DND-41 (cell line): Measurements from ENCODE around the gene METTL15.

Experiments
- ATAC-seq: fragments of 200-7000 bp; cut with Tn5 transposase; 3 replicates; pipeline ENCODE4 v1.9.1; 2021; ENCODE audit warnings: low read depth; ENCODE audit not compliant: insufficient read depth
- DNase-seq: peaks from one replicate; pipeline ENCODE4 v3.0.0-alpha.2; 2020
- H2AFZ ChIP-seq: 2 replicates; pipeline ENCODE4 v1.6.0; 2012; ENCODE audit warnings: low read depth, low read length
- H3K27ac ChIP-seq: 2 replicates; pipeline ENCODE4 v1.5.1; 2012; ENCODE audit warnings: low read length, inconsistent platforms
- H3K27me3 ChIP-seq: fragments of 200-600 bp; sonication (generic); 2 replicates; pipeline ENCODE4 v1.6.0; 2012; ENCODE audit warnings: low read length, mild to moderate bottlenecking, inconsistent platforms; ENCODE audit not compliant: insufficient read depth, poor library complexity
- H3K36me3 ChIP-seq: 2 replicates; pipeline ENCODE4 v1.5.1; 2012; ENCODE audit warnings: low read length, inconsistent platforms; ENCODE audit not compliant: insufficient read depth
- H3K4me1 ChIP-seq: 2 replicates; pipeline ENCODE4 v1.5.1; 2012; ENCODE audit warnings: mild to moderate bottlenecking, low read length; ENCODE audit not compliant: insufficient read depth
- H3K4me2 ChIP-seq: 2 replicates; pipeline ENCODE4 v1.6.0; 2012; ENCODE audit warnings: mild to moderate bottlenecking, moderate library complexity, low read length, inconsistent platforms; ENCODE audit not compliant: insufficient read depth
- H3K4me3 ChIP-seq, 2 experiments: fragments of 200-600 bp in 1 of 2; shearing (Covaris generic) in 1 of 2; 2 replicates each; pipeline ENCODE4 v1.5.1; 2012 to 2016; ENCODE audit warnings: inconsistent platforms in 2 of 2, low read length in 2 of 2, mild to moderate bottlenecking in 2 of 2, low read depth in 1 of 2, moderate library complexity in 1 of 2
- H3K79me2 ChIP-seq: 2 replicates; pipeline ENCODE4 v1.6.0; 2012; ENCODE audit warnings: low read length, inconsistent platforms; ENCODE audit not compliant: insufficient read depth
- H3K9ac ChIP-seq: 2 replicates; pipeline ENCODE4 v1.6.0; 2012; ENCODE audit warnings: low read depth, mild to moderate bottlenecking, inconsistent platforms, low read length, moderate library complexity
- H3K9me3 ChIP-seq: 2 replicates; pipeline ENCODE4 v1.5.1; 2012; ENCODE audit warnings: low read length, moderate library complexity, mild to moderate bottlenecking, inconsistent platforms; ENCODE audit not compliant: insufficient read depth, severe bottlenecking
- H4K20me1 ChIP-seq: 2 replicates; pipeline ENCODE4 v1.6.0; 2012; ENCODE audit warnings: low read length; ENCODE audit not compliant: insufficient read depth
- EZH2 ChIP-seq: IDR thresholded peaks from 3 replicates; pipeline ENCODE4 v1.6.1; 2012; ENCODE audit warnings: borderline replicate concordance, low read depth, mild to moderate bottlenecking, moderate library complexity, low read length, inconsistent platforms; ENCODE audit not compliant: severe bottlenecking
- TF ChIP-seq, protein P1 (sequence below): IDR thresholded peaks from 2 replicates; pipeline ENCODE4 v1.5.1; 2012; ENCODE audit warnings: borderline replicate concordance, low read length, moderate library complexity, mild to moderate bottlenecking; ENCODE audit not compliant: poor library complexity, severe bottlenecking; ENCODE audit errors: extremely low read depth

METTL15 gene

DNA sequence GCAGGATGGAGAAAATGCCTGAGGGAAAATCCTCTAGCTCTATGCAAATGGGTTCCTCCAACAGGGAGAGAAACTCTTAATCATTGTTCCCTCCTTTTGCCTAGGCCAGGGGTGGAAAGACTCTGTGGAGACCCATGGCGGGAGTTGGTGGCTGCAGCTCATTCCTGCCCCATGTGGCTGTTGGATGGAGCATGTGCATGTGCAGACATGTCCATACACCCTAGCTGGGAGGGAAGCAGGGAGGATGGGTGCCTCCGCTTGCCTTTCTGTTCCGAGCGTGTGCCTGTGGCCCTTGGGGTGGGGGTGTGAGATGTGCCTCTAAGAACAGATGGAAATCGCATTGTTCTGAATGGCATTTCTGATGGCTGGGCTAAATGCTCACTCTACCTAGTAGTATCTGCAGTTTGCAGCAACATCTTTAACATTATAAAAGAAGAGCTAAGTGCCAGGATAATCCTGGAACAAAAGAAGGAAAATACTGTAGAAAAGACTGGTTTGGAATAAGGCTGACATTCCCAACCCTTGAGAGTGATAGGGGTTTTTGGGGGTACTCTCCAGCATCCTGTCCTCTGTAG, 31.7 kb downstream of the METTL15 start:
- TF ChIP-seq, protein P1, sequence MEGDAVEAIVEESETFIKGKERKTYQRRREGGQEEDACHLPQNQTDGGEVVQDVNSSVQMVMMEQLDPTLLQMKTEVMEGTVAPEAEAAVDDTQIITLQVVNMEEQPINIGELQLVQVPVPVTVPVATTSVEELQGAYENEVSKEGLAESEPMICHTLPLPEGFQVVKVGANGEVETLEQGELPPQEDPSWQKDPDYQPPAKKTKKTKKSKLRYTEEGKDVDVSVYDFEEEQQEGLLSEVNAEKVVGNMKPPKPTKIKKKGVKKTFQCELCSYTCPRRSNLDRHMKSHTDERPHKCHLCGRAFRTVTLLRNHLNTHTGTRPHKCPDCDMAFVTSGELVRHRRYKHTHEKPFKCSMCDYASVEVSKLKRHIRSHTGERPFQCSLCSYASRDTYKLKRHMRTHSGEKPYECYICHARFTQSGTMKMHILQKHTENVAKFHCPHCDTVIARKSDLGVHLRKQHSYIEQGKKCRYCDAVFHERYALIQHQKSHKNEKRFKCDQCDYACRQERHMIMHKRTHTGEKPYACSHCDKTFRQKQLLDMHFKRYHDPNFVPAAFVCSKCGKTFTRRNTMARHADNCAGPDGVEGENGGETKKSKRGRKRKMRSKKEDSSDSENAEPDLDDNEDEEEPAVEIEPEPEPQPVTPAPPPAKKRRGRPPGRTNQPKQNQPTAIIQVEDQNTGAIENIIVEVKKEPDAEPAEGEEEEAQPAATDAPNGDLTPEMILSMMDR, result no peak
- no peak for TF ChIP-seq EZH2
- no peak overlapping the region for H3K27ac ChIP-seq
- no peak for ATAC-seq

DNA sequence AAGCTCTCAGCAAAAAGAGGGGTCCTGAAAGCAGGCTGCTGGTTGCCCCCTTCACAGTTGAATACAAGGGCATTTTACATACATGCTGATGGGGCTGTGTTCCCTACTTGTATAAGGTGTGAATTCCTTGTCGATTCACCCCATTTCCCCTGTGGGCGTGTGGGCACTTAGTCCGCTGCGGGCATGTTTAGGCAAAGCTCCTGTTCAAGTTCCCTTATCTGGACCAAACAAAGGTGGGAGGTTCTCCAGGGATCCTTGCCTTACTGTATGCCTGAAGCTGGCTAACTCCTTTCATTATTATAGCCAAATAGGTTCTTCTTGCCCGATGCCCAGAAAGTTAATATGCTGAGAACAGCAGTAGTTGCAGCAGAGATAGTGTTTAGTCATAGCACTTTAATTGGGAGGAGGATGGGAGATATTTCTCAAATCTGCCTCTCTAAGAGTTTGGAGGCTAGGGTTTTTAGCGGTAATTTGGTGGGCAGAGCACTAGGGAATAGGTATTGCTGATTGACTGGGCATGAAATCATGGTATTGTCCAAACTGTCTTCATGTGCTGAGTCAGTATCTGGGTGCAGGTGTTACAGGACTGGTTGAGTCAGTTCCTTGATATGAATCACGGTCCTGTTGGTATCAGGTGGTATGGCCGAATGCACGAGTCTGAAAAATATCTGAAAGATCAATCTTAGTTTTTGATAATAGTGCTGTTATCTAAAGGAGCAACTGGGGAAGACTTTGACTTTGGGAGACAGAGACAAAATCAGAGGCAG, 32.7 kb downstream of the METTL15 start:
- Histone ChIP-seq H2AFZ (no peak overlapping the region), H3K9ac (no peak overlapping the region), H3K27ac (no peak overlapping the region), H3K4me3 (no peak overlapping the region), H3K4me1 (no peaks in the 10 kb centered on the region), H3K36me3 (peaks cover 32% of the 10 kb centered on the region; the same call in 1 of the 2 replicates), H3K4me2 (no peak overlapping the region), H4K20me1 (no peaks in the 10 kb centered on the region), H3K27me3 (no peaks in the 10 kb centered on the region), H3K79me2 (no peaks in the 10 kb centered on the region), H3K9me3 (peaks cover 42% of the 10 kb centered on the region)
- ATAC-seq (no peak), DNase-seq (no peak)
- TF ChIP-seq EZH2, result no peak
- TF ChIP-seq, protein P1, result no peak

More for the DNA sequence above, 31.7 kb downstream of the METTL15 start:
- Histone ChIP-seq H3K79me2 (no peaks in the 10 kb centered on the region), H2AFZ (no peak overlapping the region), H3K4me2 (no peak overlapping the region), H3K4me3 (no peak overlapping the region), H4K20me1 (no peaks in the 10 kb centered on the region), H3K36me3 (peaks cover 40% of the 10 kb centered on the region; the same call in 1 of the 2 replicates), H3K27me3 (no peaks in the 10 kb centered on the region), H3K4me1 (no peaks in the 10 kb centered on the region), H3K9me3 (peaks cover 47% of the 10 kb centered on the region), H3K9ac (no peak overlapping the region)
- DNase-seq, result no peak

DNA sequence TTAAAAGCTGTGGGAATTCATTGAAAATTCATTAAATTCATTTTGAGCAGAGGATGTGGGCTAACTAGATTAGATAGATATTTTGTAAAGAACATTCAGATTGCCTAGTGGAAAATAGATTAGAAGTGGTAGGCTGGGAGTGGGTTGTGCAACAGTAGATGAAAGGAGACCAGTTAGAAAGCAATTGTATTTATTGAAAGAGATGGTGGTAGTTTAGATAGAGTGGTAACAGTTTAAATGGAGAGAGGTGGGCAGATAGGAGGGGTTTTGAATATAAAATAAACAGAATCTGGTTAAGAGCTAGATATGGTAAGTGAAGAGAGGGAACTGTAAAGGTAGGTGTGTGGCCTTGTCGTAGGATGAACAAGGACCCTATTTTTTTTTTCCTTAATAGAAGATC, 34.5 kb downstream of the METTL15 start:
- Histone ChIP-seq H3K9ac (no peak overlapping the region), H3K4me1 (no peaks in the 10 kb centered on the region), H3K4me2 (no peak overlapping the region), H3K36me3 (peaks cover 22% of the 10 kb centered on the region; the same call in 1 of the 2 replicates), H3K9me3 (peaks cover 33% of the 10 kb centered on the region), H3K27ac (no peak overlapping the region), H3K27me3 (no peaks in the 10 kb centered on the region), H3K79me2 (no peaks in the 10 kb centered on the region), H4K20me1 (no peaks in the 10 kb centered on the region), H2AFZ (no peak overlapping the region), H3K4me3 (no peak overlapping the region)
- ATAC-seq (no peak), DNase-seq (no peak)
- TF ChIP-seq, protein P1, result no peak
- TF ChIP-seq EZH2, result no peak
